ENCODE results near the gene PRUNE2. TPM values are rescaled to one million over a fixed set of nuclear protein-coding genes. Genes with fewer than 3 reads are reported as not detected.

The PRUNE2 gene
- total and polyA plus RNA-seq, 11 donors = 0.51 to 7.7 (median 1.4) TPM

DNA sequence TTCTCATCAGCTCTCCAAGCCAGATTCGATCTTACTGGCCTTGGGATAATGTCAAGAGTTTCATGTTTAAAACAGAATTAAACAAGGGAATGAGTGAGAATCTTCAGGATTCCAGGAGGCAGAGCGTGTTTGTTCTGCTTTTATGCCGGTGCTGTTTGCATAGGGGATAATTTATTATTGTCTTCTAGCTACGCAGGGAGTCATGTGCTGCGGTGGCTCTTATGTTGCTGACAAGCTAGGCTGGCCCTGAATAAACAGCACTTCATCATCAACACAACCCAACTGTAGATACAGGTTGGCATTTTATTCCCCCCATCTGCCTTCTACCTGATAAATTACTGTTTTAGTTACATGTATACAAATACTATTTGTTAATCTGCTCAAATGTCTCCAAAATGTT is 188.7 kb downstream of the PRUNE2 start:
- Histone ChIP-seq H3K9me3 (no peaks in the 10 kb centered on the region), H3K27me3 (peaks cover 0 to 4% (median 0%) of the 10 kb centered on the region in 9 donors), H3K4me1 (peaks cover 0 to 10% (median 0%) of the 10 kb centered on the region in 12 donors), H3K27ac (no peak overlapping the region), H3K36me3 (no peaks in the 10 kb centered on the region), H3K4me3 (no peak overlapping the region)
- WGBS, 4 donors = 82 to 93% (median 87%) methylated on average over 5 of the region's 5 CpGs
- intact Hi-C loops (cut with DNase I) = no loop called here
- DNase-seq (no peak), ATAC-seq (no peak)
- TF ChIP-seq, protein P1, sequence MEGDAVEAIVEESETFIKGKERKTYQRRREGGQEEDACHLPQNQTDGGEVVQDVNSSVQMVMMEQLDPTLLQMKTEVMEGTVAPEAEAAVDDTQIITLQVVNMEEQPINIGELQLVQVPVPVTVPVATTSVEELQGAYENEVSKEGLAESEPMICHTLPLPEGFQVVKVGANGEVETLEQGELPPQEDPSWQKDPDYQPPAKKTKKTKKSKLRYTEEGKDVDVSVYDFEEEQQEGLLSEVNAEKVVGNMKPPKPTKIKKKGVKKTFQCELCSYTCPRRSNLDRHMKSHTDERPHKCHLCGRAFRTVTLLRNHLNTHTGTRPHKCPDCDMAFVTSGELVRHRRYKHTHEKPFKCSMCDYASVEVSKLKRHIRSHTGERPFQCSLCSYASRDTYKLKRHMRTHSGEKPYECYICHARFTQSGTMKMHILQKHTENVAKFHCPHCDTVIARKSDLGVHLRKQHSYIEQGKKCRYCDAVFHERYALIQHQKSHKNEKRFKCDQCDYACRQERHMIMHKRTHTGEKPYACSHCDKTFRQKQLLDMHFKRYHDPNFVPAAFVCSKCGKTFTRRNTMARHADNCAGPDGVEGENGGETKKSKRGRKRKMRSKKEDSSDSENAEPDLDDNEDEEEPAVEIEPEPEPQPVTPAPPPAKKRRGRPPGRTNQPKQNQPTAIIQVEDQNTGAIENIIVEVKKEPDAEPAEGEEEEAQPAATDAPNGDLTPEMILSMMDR (IDR thresholded peaks at IDR 0.05) = no peak
- no peak for TF ChIP-seq POLR2A (IDR thresholded peaks at IDR 0.05)

DNA sequence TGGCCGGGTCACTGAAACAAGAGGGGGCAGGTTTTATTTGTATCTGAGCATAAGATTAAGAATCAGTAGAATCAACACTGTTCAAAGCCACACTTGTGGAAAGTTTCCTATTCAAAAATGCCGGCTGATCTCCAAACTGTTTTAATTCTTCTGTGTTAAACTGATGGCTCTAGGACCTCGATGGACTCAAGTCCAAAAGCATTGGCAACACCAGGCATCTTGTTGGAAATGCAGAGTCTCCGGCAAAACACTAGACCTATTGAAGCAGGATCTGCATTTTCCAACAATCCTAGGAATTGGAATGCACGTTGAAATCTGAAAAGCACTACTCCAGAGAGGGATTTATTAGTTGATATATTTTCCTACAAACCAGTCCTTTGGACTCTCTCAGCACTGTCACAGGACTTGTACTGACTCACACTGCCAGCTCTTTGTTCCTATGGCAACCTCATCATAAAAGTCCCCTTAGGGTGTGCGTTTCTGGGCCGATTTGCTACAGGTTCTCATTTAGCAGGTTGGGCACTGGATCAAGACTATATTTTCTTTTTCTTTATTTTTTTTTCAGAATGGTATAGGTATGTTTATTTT is 189.7 kb downstream of the PRUNE2 start:
- Histone ChIP-seq H3K9me3 (no peaks in the 10 kb centered on the region), H3K27me3 (peaks cover 0 to 4% (median 0%) of the 10 kb centered on the region in 9 donors), H3K4me3 (no peak overlapping the region), H3K27ac (no peak overlapping the region), H3K36me3 (no peaks in the 10 kb centered on the region), H3K4me1 (peaks cover 0 to 10% (median 0%) of the 10 kb centered on the region in 12 donors)
- intact Hi-C loops (cut with DNase I) = no loop called here
- no peak for ATAC-seq
- WGBS, 4 donors = 84 to 89% (median 87%) methylated on average over 7 of the region's 7 CpGs
- no peak for DNase-seq
- TF ChIP-seq POLR2A (IDR thresholded peaks at IDR 0.05) = no peak
- TF ChIP-seq, protein P1 (IDR thresholded peaks at IDR 0.05) = no peak

- ATAC-seq (no peak), DNase-seq (no peak)
- Histone ChIP-seq H3K4me3 (no peak overlapping the region), H3K4me1 (peaks cover 0 to 10% (median 0%) of the 10 kb centered on the region in 12 donors), H3K27me3 (peaks cover 0 to 17% (median 0%) of the 10 kb centered on the region in 9 donors), H3K36me3 (no peaks in the 10 kb centered on the region), H3K9me3 (no peaks in the 10 kb centered on the region), H3K27ac (no peak overlapping the region)
- no peak for TF ChIP-seq POLR2A (IDR thresholded peaks at IDR 0.05)
- TF ChIP-seq, protein P1 (IDR thresholded peaks at IDR 0.05) = no peak
- intact Hi-C loops (cut with DNase I) = no loop called here
- 56 to 65% (median 57%) methylated on average over 5 of the region's 5 CpGs for WGBS, 4 donors
Measured at GRCh38 chr9:76713381-76713780, 192.5 kb downstream of the PRUNE2 start.

GRCh38 chr9:76709020-76709419 is 196.9 kb downstream of the PRUNE2 start:
- Histone ChIP-seq H3K4me3 (no peak overlapping the region), H3K4me1 (peaks cover 0 to 7% (median 0%) of the 10 kb centered on the region in 12 donors), H3K36me3 (no peaks in the 10 kb centered on the region), H3K27ac (no peak overlapping the region), H3K27me3 (peaks cover 0 to 44% (median 6%) of the 10 kb centered on the region in 9 donors), H3K9me3 (no peaks in the 10 kb centered on the region)
- no peak for TF ChIP-seq POLR2A (IDR thresholded peaks at IDR 0.05)
- TF ChIP-seq, protein P1 (IDR thresholded peaks at IDR 0.05) = no peak
- DNase-seq (no peak), ATAC-seq (no peak)
- WGBS, 4 donors = 77 to 87% (median 83%) methylated on average over 9 of the region's 9 CpGs
- intact Hi-C loops (cut with DNase I) = loop anchor here in 1 of 10 donors (10.0 kb wide), 1 partner anchor 304 kb away; no protein-coding TSS in a partner anchor

Measured in heart left ventricle (tissue), 16 donors.